Measurements from ENCODE around the gene G3BP1.
"Not testable (repeated sequence)": the region's sequence is repeated elsewhere in the genome, so short reads cannot be mapped to it uniquely, and the experiment has no call there.

G3BP1 gene

DNA sequence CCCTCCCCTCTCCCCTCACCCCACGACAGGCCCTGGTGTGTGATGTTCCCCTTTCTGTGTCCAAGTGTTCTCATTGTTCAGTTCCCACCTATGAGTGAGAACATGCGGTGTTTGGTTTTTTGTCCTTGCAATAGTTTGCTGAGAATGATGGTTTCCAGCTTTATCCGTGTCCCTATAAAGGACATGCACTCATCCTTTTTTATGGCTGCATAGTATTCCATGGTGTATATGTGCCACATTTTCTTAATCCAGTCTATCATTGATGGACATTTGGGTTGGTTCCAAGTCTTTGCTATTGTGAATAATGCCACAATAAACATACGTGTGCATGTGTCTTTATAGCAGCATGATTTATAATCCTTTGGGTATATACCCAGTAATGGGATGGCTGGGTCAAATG is 89.1 kb downstream of the G3BP1 start:
- not testable (repeated sequence) for DNase-seq (ENCODE audit: low read depth in 1 of 2, low spot score in 1 of 2)

Data from activated T-helper 1 cell treated with anti-CD3 and anti-CD28 coated beads, Interleukin-2, amount 50 U/mL, for 16 hours (primary cell).